ENCODE measurements around the gene CEP164.

- no peak for TF ChIP-seq CTCF (conservative IDR thresholded peaks at IDR 0.05)
- no peak; the same call in 1 of the 2 replicates for TF ChIP-seq EZH2 (IDR thresholded peaks at IDR 0.05; ENCODE audit: low read depth)
Observed at GRCh38 chr11:117458275-117459122, 130.8 kb downstream of the CEP164 start.
